Body of pancreas (tissue), 4 donors: ENCODE data around the gene MAP3K4.

Source experiments
- POLR2A ChIP-seq, 3 donors: fragments of 450-650 bp; IDR thresholded peaks; one replicate each; pipeline ENCODE4 v1.6.1; 2016; ENCODE audit warnings: antibody characterized with exemption in 3 of 3, mild to moderate bottlenecking in 2 of 3
- TF ChIP-seq, protein P1 (sequence below), 7 experiments: fragments of 450-650 bp in 4 of 7; fragments of 200-600 bp in 3 of 7; sonication (generic) in 3 of 7; IDR thresholded peaks; one replicate each; pipeline ENCODE4 v1.5.1; 2016 to 2019; ENCODE audit warnings: antibody characterized with exemption in 7 of 7

DNA sequence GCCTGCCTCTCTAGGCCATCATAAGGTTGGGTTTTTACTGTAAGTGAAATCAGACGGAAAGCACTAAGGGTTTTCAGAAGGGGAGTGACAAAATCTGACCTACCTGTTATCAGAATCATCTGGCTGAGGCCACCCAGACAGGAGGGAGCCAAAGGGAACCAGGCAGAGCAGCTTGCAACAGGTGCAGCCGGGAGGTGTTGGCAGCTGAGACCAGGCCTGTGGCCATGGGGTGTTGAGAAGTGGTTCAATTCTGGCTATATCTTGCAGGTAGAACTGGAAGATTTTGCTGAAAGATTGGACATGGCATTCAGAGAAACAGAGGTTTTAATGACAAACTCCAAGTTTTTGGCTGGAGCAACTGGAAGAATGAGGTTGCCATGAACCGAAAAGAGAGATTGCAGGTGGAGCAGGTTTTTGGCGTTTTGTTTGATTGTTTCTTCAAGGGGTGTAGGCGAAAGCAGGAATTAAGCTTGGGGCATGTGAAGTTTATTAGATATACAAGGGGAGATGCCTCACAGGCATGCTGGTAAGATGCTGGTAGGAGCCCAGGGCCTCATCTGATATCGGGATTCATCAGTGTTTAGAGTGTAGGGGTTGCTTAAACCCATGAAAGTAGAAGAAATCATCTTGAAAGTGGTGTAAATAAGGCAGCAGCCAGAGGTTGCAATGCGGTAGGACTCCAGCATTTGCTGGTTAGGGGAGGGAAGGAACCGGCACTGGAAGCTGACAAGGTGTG lies 35.1 kb upstream of the MAP3K4 start:
- no peak for TF ChIP-seq POLR2A (IDR thresholded peaks at IDR 0.05)
- TF ChIP-seq, protein P1, sequence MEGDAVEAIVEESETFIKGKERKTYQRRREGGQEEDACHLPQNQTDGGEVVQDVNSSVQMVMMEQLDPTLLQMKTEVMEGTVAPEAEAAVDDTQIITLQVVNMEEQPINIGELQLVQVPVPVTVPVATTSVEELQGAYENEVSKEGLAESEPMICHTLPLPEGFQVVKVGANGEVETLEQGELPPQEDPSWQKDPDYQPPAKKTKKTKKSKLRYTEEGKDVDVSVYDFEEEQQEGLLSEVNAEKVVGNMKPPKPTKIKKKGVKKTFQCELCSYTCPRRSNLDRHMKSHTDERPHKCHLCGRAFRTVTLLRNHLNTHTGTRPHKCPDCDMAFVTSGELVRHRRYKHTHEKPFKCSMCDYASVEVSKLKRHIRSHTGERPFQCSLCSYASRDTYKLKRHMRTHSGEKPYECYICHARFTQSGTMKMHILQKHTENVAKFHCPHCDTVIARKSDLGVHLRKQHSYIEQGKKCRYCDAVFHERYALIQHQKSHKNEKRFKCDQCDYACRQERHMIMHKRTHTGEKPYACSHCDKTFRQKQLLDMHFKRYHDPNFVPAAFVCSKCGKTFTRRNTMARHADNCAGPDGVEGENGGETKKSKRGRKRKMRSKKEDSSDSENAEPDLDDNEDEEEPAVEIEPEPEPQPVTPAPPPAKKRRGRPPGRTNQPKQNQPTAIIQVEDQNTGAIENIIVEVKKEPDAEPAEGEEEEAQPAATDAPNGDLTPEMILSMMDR (IDR thresholded peaks at IDR 0.05) = no peak
